AG04449 (cell line): ENCODE measurements around the gene SLC28A3.
"Not testable (repeated sequence)": the region's sequence is repeated elsewhere in the genome, so short reads cannot be mapped to it uniquely, and the experiment has no call there.

ENCODE experiments used
- CTCF ChIA-PET: fragments of 350-600 bp; formaldehyde crosslinking; extraction: SDS; loops from one replicate; lab custom pipeline; 2021; ENCODE audit warnings: antibody characterized with exemption; lab: Yijun Ruan, JAX
- POLR2A ChIA-PET: fragments of 400-600, 350-600 bp; formaldehyde crosslinking; extraction: SDS; loops from one replicate; lab custom pipeline; 2020; ENCODE audit warnings: antibody characterized with exemption, inconsistent platforms; lab: Yijun Ruan, JAX
- DNase-seq: peaks from one replicate; pipeline ENCODE4 v3.0.0-alpha.2; 2010; ENCODE audit warnings: low read depth, low spot score
- H3K4me3 ChIP-seq: 2 replicates; pipeline ENCODE4 v1.5.1; 2011; ENCODE audit warnings: low read depth, mild to moderate bottlenecking, control low read depth, low read length
- CTCF ChIP-seq: IDR thresholded peaks from one replicate; pipeline ENCODE4 v1.5.1; 2011; ENCODE audit warnings: mild to moderate bottlenecking, moderate library complexity, low read length, control low read depth, inconsistent platforms; ENCODE audit not compliant: insufficient read depth; ENCODE audit errors: missing control alignments

SLC28A3 gene

GRCh38 chr9:84340535-84340934 lies at the start of gene SLC28A3:
Gene SLC28A3, minus strand, starts transcription at chr9:84340758. Its CDS starts 125 bp downstream, at chr9:84340633.
- ChIA-PET POLR2A (no interaction called here), CTCF (no interaction called here)
- no peak for TF ChIP-seq CTCF
- no peak for DNase-seq
- no peak within 1 kb of the TSS for H3K4me3 ChIP-seq

- H3K4me3 ChIP-seq, DNase-seq, CTCF ChIA-PET, POLR2A ChIA-PET: not testable (repeated sequence)
These were observed 49.7 kb upstream of the SLC28A3 start for GRCh38 chr9:84390254-84390653.

- ChIA-PET CTCF (interaction anchor here (0.6 to 4.0 kb wide), 4 partner anchors 9 to 1222 kb away, joined by 3 to 25 read pairs (median 4); no protein-coding TSS in a partner anchor), POLR2A (no interaction called here)
- no peak overlapping the region for H3K4me3 ChIP-seq
- TF ChIP-seq CTCF: no peak
- no peak for DNase-seq
These were observed 47.3 kb upstream of the SLC28A3 start for GRCh38 chr9:84387821-84388220.

GRCh38 chr9:84386753-84387152 lies 46.2 kb upstream of the SLC28A3 start:
- TF ChIP-seq CTCF: no peak
- ChIA-PET POLR2A (no interaction called here), CTCF (interaction anchor here (1.1 to 4.0 kb wide), 3 partner anchors 10 to 449 kb away, joined by 3 to 25 read pairs (median 4); no protein-coding TSS in a partner anchor)
- H3K4me3 ChIP-seq: no peak overlapping the region
- no peak for DNase-seq

- DNase-seq: no peak
- CTCF ChIA-PET: interaction anchor here (4.0 kb wide), 1 partner anchor 12 kb away, joined by 25 read pairs; no protein-coding TSS in a partner anchor
- POLR2A ChIA-PET: no interaction called here
- no peak for TF ChIP-seq CTCF
- H3K4me3 ChIP-seq: no peak overlapping the region
These were observed 45.0 kb upstream of the SLC28A3 start for GRCh38 chr9:84385386-84386040.

GRCh38 chr9:84384617-84385016 lies 44.1 kb upstream of the SLC28A3 start:
- ChIA-PET CTCF (interaction anchor here (0.6 to 1.1 kb wide), 3 partner anchors 10 to 69 kb away, joined by 3 to 5 read pairs (median 4); no protein-coding TSS in a partner anchor), POLR2A (no interaction called here)
- DNase-seq: no peak

More at GRCh38 chr9:84384617-84385016, 44.1 kb upstream of the SLC28A3 start:
- no peak for TF ChIP-seq CTCF
- H3K4me3 ChIP-seq: no peak overlapping the region
